Left lung (tissue), 10 donors: Measurements from ENCODE around the gene RPL36A. TPM values are rescaled to one million over a fixed set of nuclear protein-coding genes. Genes with fewer than 3 reads are reported as not detected.

Source experiments
- ATAC-seq: fragments of 200-7000 bp; cut with Tn5 transposase; one replicate; pipeline ENCODE4 v1.9.1; 2020; ENCODE audit warnings: moderate library complexity
- DNase-seq, 4 donors: peaks; one replicate each; pipeline ENCODE4 v3.0.0-alpha.2; 2013 to 2020
- H3K27ac ChIP-seq, 2 donors: fragments of 200-600 bp; sonication (generic) in 1 of 2; one replicate each; pipeline versions ENCODE4 v1.5.0 to v1.8.0; 2020 to 2021
- H3K27me3 ChIP-seq, 2 donors: fragments of 200-600 bp; sonication (generic) in 1 of 2; one replicate each; pipeline versions ENCODE4 v1.5.0 to v1.8.0; 2020 to 2021
- H3K36me3 ChIP-seq, 2 donors: fragments of 200-600 bp; sonication (generic) in 1 of 2; one replicate each; pipeline versions ENCODE4 v1.5.0 to v1.8.0; 2020 to 2021
- H3K4me1 ChIP-seq, 2 donors: fragments of 200-600 bp; one replicate each; pipeline ENCODE4 v1.8.0; 2021
- H3K4me3 ChIP-seq, 2 donors: fragments of 200-600 bp; sonication (generic) in 1 of 2; one replicate each; pipeline versions ENCODE4 v1.5.0 to v1.8.0; 2020 to 2021; ENCODE audit warnings: mild to moderate bottlenecking in 1 of 2
- H3K9me3 ChIP-seq, 2 donors: fragments of 200-600 bp; sonication (generic) in 1 of 2; one replicate each; pipeline versions ENCODE4 v1.5.0 to v1.8.0; 2020 to 2021
- CTCF ChIP-seq, 2 donors: fragments of 200-600 bp; sonication (generic) in 1 of 2; IDR thresholded peaks; one replicate each; pipeline versions ENCODE4 v1.5.0 to v1.8.0; 2021; ENCODE audit warnings: antibody characterized with exemption in 2 of 2
- intact Hi-C, 2 donors: fragments of 100-400 bp; cut with DNase I; formaldehyde crosslinking; loops; one replicate each; pipeline versions ENCODE4 v1.11.2 to v1.14.2; 2022
- polyA plus RNA-seq, 6 donors: library from polyadenylated mRNA; unstranded; fragments of 120-200 nt; gene quantifications; one replicate each; pipeline ENCODE4 v1.2.1, GENCODE V29; 2013; ENCODE audit not compliant: insufficient read length in 6 of 6
- total RNA-seq, 2 donors: library from RNA; stranded (reverse); fragmentation: NEBNext Ultra II Directional; extraction: Animal tissue kit (Norgen Biotek cat#: 25700); gene quantifications; one replicate each; pipeline ENCODE4 v1.2.1, GENCODE V29; 2021
- donor health status: DM: no; HTN: yes; CAD: no.
- donor health status: DM: no; HTN: no; CAD: no.

The RPL36A gene
- total and polyA plus RNA-seq, 8 donors, result 127 to 1,743 (median 1,355) TPM

GRCh38 chrX:101388604-101389003 lies 2.2 kb upstream of the RPL36A start:
- no peak for DNase-seq
- H3K4me1 ChIP-seq, result peaks cover 0 to 15% of the 10 kb centered on the region in 2 donors
- H3K27ac ChIP-seq, result no peak overlapping the region
- H3K36me3 ChIP-seq, result peaks cover 0 to 14% of the 10 kb centered on the region in 2 donors
- no peak for ATAC-seq
- H3K4me3 ChIP-seq, result no peak overlapping the region
- intact Hi-C loops, result no loop called here
- no peaks in the 10 kb centered on the region for H3K9me3 ChIP-seq
- no peaks in the 10 kb centered on the region for H3K27me3 ChIP-seq
- TF ChIP-seq CTCF (IDR thresholded peaks at IDR 0.05), result no peak

GRCh38 chrX:101391831-101392230 lies 1.0 kb downstream of the RPL36A start:
- DNase-seq, result no peak
- Histone ChIP-seq H3K4me1 (peaks cover 0 to 22% of the 10 kb centered on the region in 2 donors), H3K9me3 (no peaks in the 10 kb centered on the region), H3K27me3 (no peaks in the 10 kb centered on the region), H3K4me3 (peak overlapping the region; percentile 45 to 48), H3K27ac (peak overlapping the region in 1 of 2 donors; percentile 78), H3K36me3 (peaks cover 0 to 32% of the 10 kb centered on the region in 2 donors)
- ATAC-seq, result no peak
- no peak for TF ChIP-seq CTCF (IDR thresholded peaks at IDR 0.05)
- intact Hi-C loops, result no loop called here

- no peak for TF ChIP-seq CTCF (IDR thresholded peaks at IDR 0.05)
- ATAC-seq, result no peak
- Histone ChIP-seq H3K4me3 (no peak overlapping the region), H3K4me1 (peaks cover 0 to 22% of the 10 kb centered on the region in 2 donors), H3K9me3 (no peaks in the 10 kb centered on the region), H3K27me3 (no peaks in the 10 kb centered on the region), H3K27ac (no peak overlapping the region), H3K36me3 (peaks cover 0 to 34% of the 10 kb centered on the region in 2 donors)
- intact Hi-C loops, result no loop called here
- DNase-seq, result no peak
Observed at GRCh38 chrX:101393530-101394305, 2.9 kb downstream of the RPL36A start.

DNA sequence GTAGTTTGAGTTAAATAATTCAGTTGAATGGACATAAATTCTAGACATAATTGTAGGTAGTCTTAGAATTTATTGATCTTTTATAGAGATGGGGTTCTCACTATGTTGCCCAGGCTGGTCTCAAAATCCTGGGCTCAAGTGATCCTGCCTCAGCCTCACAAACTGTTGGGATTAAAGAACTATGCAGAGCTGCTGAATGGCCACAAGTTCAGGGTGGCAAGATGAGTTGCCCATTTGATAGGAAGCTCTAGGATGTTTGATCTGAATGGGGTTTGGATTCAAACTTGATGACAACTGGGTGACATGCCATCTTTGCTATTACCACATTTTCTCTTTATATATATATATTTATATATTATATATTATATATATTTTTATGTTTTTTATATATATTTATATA lies 3.6 kb downstream of the RPL36A start:
- intact Hi-C loops, result no loop called here
- Histone ChIP-seq H3K27me3 (no peaks in the 10 kb centered on the region), H3K4me3 (no peak overlapping the region), H3K27ac (no peak overlapping the region), H3K9me3 (no peaks in the 10 kb centered on the region), H3K4me1 (peaks cover 0 to 22% of the 10 kb centered on the region in 2 donors), H3K36me3 (peaks cover 0 to 34% of the 10 kb centered on the region in 2 donors)
- no peak for TF ChIP-seq CTCF (IDR thresholded peaks at IDR 0.05)
- DNase-seq (no peak), ATAC-seq (no peak)

DNA sequence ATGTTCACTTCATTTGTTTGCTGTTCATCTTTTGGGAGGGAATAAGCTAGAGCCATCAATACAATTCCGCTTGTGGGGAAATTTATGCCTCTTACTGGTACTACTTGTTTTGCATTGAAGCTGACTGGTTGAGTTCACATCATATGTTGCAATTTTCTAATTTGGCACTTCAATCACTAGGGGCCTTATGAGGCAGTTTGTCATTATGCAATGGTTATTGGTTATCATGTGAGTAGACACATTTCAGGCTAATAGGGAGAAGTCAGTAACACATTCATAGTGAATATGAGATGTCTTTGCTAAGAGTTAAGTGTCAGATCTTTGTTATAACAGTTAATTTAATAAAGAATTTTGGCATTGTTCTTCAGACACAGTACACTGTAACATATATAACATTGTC lies 5.0 kb downstream of the RPL36A start:
- Histone ChIP-seq H3K4me1 (peaks cover 0 to 22% of the 10 kb centered on the region in 2 donors), H3K9me3 (no peaks in the 10 kb centered on the region), H3K4me3 (no peak overlapping the region), H3K27me3 (no peaks in the 10 kb centered on the region), H3K27ac (no peak overlapping the region), H3K36me3 (peaks cover 0 to 40% of the 10 kb centered on the region in 2 donors)
- ATAC-seq (no peak), DNase-seq (no peak)
- intact Hi-C loops, result no loop called here
- TF ChIP-seq CTCF (IDR thresholded peaks at IDR 0.05), result no peak
